ENCODE data around the gene MYMX.

MYMX gene

DNA sequence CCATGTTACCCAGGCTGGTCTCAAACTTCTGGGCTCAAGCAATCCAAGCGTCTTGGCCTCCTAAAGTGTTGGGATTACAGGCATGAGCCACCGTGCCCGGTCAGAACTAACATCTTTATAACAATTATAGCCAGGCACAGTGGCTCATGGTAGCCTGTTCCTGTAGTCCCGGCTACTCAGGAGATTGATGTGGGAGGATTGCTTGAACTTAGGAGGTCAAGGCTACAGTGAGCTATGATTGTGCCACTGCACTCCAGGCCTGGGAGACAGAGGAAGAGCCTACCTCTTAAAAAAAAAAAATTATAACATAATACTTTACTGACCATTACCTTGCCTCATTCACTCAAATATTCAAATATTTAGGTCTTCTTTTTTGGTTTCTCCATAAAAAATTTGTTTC is 16.8 kb upstream of the MYMX start:
- Histone ChIP-seq H3K79me2 (ENCODE audit: low read length) (no peaks in the 10 kb centered on the region), H3K4me1 (ENCODE audit: low read length) (no peaks in the 10 kb centered on the region; the same call in 1 of the 2 replicates), H3K9me3 (ENCODE audit: insufficient read depth, low read length) (no peaks in the 10 kb centered on the region), H3K9ac (ENCODE audit: low read length) (no peak overlapping the region), H3K27me3 (ENCODE audit: low read depth, low read length) (peaks cover 6% of the 10 kb centered on the region), H3K4me3 (ENCODE audit: low read length) (no peak overlapping the region), H3K4me2 (ENCODE audit: low read length) (no peak overlapping the region), H4K20me1 (ENCODE audit: insufficient read depth, low read length) (no peaks in the 10 kb centered on the region), H3K27ac (ENCODE audit: low read length) (no peak overlapping the region), H2AFZ (ENCODE audit: low read depth, low read length) (no peak overlapping the region), H3K36me3 (replicated peaks; ENCODE audit: low read depth, low read length) (no peaks in the 10 kb centered on the region)
- TF ChIP-seq, protein P1, sequence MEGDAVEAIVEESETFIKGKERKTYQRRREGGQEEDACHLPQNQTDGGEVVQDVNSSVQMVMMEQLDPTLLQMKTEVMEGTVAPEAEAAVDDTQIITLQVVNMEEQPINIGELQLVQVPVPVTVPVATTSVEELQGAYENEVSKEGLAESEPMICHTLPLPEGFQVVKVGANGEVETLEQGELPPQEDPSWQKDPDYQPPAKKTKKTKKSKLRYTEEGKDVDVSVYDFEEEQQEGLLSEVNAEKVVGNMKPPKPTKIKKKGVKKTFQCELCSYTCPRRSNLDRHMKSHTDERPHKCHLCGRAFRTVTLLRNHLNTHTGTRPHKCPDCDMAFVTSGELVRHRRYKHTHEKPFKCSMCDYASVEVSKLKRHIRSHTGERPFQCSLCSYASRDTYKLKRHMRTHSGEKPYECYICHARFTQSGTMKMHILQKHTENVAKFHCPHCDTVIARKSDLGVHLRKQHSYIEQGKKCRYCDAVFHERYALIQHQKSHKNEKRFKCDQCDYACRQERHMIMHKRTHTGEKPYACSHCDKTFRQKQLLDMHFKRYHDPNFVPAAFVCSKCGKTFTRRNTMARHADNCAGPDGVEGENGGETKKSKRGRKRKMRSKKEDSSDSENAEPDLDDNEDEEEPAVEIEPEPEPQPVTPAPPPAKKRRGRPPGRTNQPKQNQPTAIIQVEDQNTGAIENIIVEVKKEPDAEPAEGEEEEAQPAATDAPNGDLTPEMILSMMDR (IDR thresholded peaks at IDR 0.05; ENCODE audit: low read depth, low read length) = no peak
- TF ChIP-seq EZH2phosphoT487 (IDR thresholded peaks at IDR 0.05; ENCODE audit: low read depth) = no peak

DNA sequence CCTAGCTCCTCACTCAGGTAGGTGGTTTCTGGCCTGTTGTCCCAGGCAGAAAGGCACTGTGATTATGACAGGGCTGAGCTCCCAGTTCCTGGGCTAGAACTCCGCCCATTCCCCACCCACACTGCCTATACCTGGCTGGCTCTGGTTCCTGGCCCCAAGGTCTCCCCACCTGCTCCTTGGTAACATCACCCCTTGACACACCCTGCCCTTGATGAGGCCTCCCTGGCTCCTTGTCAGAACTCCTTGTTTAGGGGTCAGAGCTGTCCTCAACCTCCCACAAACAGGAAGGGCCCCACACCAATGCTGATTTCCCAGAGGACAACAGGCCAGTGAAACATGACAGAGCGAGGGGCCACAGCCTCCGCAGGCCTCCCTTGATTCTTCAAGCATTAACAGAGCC is 15.5 kb upstream of the MYMX start:
- no peak overlapping the region for H2AFZ ChIP-seq (ENCODE audit: low read depth, low read length)
- no peak overlapping the region for H3K9ac ChIP-seq (ENCODE audit: low read length)
- no peaks in the 10 kb centered on the region for H3K9me3 ChIP-seq (ENCODE audit: insufficient read depth, low read length)

DNA sequence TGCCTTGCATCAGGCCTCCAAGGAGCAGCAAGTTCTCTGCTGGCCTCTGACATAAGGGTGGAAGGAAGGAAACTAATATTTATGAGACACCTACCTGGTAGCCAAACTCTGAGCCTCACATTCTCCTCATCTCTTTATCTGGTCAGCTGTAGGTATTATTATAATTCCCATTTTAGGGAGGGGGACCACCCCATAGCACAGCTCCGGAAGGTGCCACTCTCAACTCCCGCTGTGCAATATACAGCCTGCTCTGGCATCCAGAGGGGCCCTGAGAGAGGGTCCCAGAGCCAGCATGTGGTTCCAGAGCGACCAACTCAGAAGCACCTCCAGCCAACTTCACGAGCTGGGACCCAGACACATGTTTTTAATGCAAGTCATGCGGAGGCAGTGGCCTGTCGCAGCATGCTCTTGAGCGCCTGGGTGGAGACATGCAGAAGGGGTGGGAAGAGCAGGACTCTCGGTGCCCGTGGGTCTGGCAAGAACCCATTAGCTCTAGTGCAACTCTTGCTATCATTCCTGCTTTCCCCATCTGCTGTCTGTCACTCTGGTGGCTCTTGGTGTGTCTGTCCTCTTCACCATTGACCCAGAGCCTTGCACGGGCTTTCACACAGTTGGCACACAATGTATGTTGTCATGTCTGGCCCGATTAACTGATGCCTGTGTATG is 15.0 kb upstream of the MYMX start:
- no peaks in the 10 kb centered on the region for H4K20me1 ChIP-seq (ENCODE audit: insufficient read depth, low read length)
- no peak overlapping the region for H3K9ac ChIP-seq (ENCODE audit: low read length)
- no peak overlapping the region for H2AFZ ChIP-seq (ENCODE audit: low read depth, low read length)
- H3K4me3 ChIP-seq (ENCODE audit: low read length) = no peak overlapping the region
- 0 out of 2 replicates have a peak, but pooled peaks cover 4% of the 10 kb centered on the region for H3K27me3 ChIP-seq (ENCODE audit: low read depth, low read length)
- TF ChIP-seq, protein P1 (IDR thresholded peaks at IDR 0.05; ENCODE audit: low read depth, low read length) = no peak
- TF ChIP-seq EZH2phosphoT487 (IDR thresholded peaks at IDR 0.05; ENCODE audit: low read depth) = no peak
- H3K27ac ChIP-seq (ENCODE audit: low read length) = no peak overlapping the region
- H3K4me1 ChIP-seq (ENCODE audit: low read length) = peaks cover 6% of the 10 kb centered on the region
- no peak overlapping the region for H3K4me2 ChIP-seq (ENCODE audit: low read length)
- no peaks in the 10 kb centered on the region for H3K36me3 ChIP-seq (replicated peaks; ENCODE audit: low read depth, low read length)
- no peaks in the 10 kb centered on the region for H3K79me2 ChIP-seq (ENCODE audit: low read length)
- H3K9me3 ChIP-seq (ENCODE audit: insufficient read depth, low read length) = no peaks in the 10 kb centered on the region

More for the DNA sequence above, 15.5 kb upstream of the MYMX start:
- Histone ChIP-seq H3K36me3 (replicated peaks; ENCODE audit: low read depth, low read length) (no peaks in the 10 kb centered on the region), H3K79me2 (ENCODE audit: low read length) (no peaks in the 10 kb centered on the region), H3K4me1 (ENCODE audit: low read length) (peaks cover under 1% of the 10 kb centered on the region; the same call in 1 of the 2 replicates), H3K27ac (ENCODE audit: low read length) (no peak overlapping the region), H3K4me2 (ENCODE audit: low read length) (no peak overlapping the region), H3K4me3 (ENCODE audit: low read length) (no peak overlapping the region), H4K20me1 (ENCODE audit: insufficient read depth, low read length) (no peaks in the 10 kb centered on the region), H3K27me3 (ENCODE audit: low read depth, low read length) (0 out of 2 replicates have a peak, but pooled peaks cover 4% of the 10 kb centered on the region)
- TF ChIP-seq, protein P1 (IDR thresholded peaks at IDR 0.05; ENCODE audit: low read depth, low read length) = no peak
- no peak for TF ChIP-seq EZH2phosphoT487 (IDR thresholded peaks at IDR 0.05; ENCODE audit: low read depth)

DNA sequence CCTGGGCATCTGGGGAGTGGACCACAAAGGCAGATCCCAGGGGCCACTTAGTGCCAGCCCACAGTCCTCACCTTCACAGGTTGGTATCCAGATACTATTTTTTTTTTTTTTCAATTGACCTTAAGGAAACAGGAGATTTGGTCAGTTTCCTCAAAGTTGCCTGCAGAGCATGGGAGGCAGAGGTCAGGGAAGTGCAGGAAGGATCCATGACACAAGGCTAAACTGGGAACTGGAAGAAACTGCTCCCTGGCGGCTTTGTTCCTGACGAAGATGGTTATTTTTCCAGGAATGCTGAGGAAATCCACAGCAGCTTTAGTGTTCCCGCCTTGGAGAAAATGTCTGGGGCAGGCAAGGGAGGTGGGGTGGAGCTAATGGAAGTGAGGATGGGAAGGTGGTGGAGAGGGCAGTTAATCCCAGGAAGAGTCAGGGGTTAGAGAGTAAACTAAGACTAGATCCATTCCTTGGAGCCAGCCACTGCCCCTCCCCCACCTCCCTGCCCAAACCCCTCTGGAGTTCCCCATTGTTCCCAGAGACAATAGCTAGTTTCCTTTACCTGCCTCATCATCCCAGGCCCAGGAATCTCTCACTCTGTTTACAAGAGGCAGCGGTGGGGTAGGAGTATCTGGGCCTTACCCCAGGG is 14.3 kb upstream of the MYMX start:
- H3K79me2 ChIP-seq (ENCODE audit: low read length) = no peaks in the 10 kb centered on the region
- H2AFZ ChIP-seq (ENCODE audit: low read depth, low read length) = no peak overlapping the region
- H3K27ac ChIP-seq (ENCODE audit: low read length) = no peak overlapping the region
- H3K27me3 ChIP-seq (ENCODE audit: low read depth, low read length) = 0 out of 2 replicates have a peak, but pooled peaks cover 4% of the 10 kb centered on the region
- no peak overlapping the region for H3K9ac ChIP-seq (ENCODE audit: low read length)
- no peaks in the 10 kb centered on the region for H3K9me3 ChIP-seq (ENCODE audit: insufficient read depth, low read length)
- H3K4me1 ChIP-seq (ENCODE audit: low read length) = peaks cover 11% of the 10 kb centered on the region
- H3K36me3 ChIP-seq (replicated peaks; ENCODE audit: low read depth, low read length) = no peaks in the 10 kb centered on the region
- no peak overlapping the region for H3K4me2 ChIP-seq (ENCODE audit: low read length)
- no peaks in the 10 kb centered on the region for H4K20me1 ChIP-seq (ENCODE audit: insufficient read depth, low read length)
- no peak for TF ChIP-seq EZH2phosphoT487 (IDR thresholded peaks at IDR 0.05; ENCODE audit: low read depth)
- TF ChIP-seq, protein P1 (IDR thresholded peaks at IDR 0.05; ENCODE audit: low read depth, low read length) = no peak
- H3K4me3 ChIP-seq (ENCODE audit: low read length) = no peak overlapping the region
